ENCODE results near the gene DARS1. TPM values are rescaled to one million over a fixed set of nuclear protein-coding genes. Genes with fewer than 3 reads are reported as not detected.

The DARS1 gene
- total RNA-seq, 6 experiments from 2014 or later, result 19.9 to 49.1 (median 34.8) TPM

DNA sequence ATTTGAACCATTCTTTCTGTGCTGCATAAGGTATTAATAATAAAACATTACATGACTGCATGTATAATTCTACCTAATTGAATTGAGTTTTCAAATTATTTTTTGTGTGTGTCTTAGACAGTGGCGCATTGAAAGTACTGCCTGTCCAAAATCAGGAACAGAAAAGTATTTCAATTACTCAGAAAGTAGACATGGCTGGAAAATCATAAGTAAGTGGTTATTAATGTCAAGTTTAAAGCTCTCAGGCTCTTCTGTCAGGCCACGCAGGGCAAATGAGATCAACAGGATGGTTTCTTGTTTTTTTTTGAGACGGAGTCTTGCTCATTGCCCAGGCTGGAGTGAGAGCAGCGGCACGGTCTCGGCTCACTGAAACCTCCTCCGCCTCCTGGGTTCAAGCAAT is 32.4 kb upstream of the DARS1 start:
- TF ChIP-seq, protein P1, sequence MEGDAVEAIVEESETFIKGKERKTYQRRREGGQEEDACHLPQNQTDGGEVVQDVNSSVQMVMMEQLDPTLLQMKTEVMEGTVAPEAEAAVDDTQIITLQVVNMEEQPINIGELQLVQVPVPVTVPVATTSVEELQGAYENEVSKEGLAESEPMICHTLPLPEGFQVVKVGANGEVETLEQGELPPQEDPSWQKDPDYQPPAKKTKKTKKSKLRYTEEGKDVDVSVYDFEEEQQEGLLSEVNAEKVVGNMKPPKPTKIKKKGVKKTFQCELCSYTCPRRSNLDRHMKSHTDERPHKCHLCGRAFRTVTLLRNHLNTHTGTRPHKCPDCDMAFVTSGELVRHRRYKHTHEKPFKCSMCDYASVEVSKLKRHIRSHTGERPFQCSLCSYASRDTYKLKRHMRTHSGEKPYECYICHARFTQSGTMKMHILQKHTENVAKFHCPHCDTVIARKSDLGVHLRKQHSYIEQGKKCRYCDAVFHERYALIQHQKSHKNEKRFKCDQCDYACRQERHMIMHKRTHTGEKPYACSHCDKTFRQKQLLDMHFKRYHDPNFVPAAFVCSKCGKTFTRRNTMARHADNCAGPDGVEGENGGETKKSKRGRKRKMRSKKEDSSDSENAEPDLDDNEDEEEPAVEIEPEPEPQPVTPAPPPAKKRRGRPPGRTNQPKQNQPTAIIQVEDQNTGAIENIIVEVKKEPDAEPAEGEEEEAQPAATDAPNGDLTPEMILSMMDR (IDR thresholded peaks at IDR 0.05), result no peak
- no peak for TF ChIP-seq POLR2A (IDR thresholded peaks at IDR 0.05)
- Histone ChIP-seq H3K27ac (no peak overlapping the region), H3K4me3 (no peak overlapping the region), H3K27me3 (no peaks in the 10 kb centered on the region), H3K4me1 (no peaks in the 10 kb centered on the region), H3K36me3 (no peaks in the 10 kb centered on the region), H3K9me3 (no peaks in the 10 kb centered on the region)
- intact Hi-C loops (cut with DNase I), result no loop called here
- 77% methylated on average over 6 of the region's 7 CpGs for WGBS (ENCODE audit: insufficient coverage, low coverage, low lambda C conversion rate, missing lambda C conversion rate)
- DNase-seq (no peak), ATAC-seq (no peak)

DNA sequence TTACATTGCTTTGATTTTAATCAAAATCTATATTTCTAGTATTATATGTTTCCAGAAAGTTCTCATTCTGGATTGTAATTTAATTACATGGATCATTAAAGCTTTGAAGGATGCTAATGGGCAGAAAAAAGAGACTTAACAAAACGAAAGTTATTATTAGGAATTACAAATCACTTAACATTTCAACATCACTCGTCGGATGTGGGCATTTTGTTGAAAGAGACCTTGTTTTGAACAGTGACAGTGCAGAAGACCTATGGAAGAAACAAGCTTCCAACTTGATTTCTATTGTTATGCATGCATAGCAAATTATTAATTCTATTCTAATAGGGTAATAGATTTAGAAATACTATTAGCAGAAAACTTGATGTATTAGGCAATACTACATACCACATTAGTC is 31.4 kb upstream of the DARS1 start:
- no peaks in the 10 kb centered on the region for H3K36me3 ChIP-seq
- H3K27ac ChIP-seq, result no peak overlapping the region
- no peak overlapping the region for H3K4me3 ChIP-seq
- no peak for TF ChIP-seq POLR2A (IDR thresholded peaks at IDR 0.05)
- TF ChIP-seq, protein P1 (IDR thresholded peaks at IDR 0.05), result no peak
- no peaks in the 10 kb centered on the region for H3K27me3 ChIP-seq
- 51% methylated on average over 3 of the region's 3 CpGs for WGBS (ENCODE audit: insufficient coverage, low coverage, low lambda C conversion rate, missing lambda C conversion rate)
- DNase-seq (no peak), ATAC-seq (no peak)
- intact Hi-C loops (cut with DNase I), result no loop called here
- H3K4me1 ChIP-seq, result no peaks in the 10 kb centered on the region
- no peaks in the 10 kb centered on the region for H3K9me3 ChIP-seq

DNA sequence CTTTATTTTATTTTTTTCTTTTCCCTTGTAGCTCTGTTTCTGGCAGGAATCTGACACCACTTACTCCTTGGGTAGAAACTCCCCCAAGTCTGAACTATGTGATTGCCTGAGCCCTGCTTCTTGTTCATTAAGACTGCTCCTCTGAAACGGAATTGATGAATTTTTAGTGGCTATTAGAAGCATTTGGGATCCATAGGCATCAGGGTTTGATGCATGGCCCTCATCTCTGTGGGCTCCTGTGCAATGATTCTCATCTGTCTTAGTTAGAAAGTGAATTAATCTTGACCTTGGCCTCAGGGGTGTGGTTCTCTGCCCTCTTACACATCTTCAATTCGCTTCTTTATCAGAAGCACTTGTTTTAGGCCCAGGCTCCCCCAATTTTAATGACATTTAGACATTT is 31.0 kb upstream of the DARS1 start:
- Histone ChIP-seq H3K9me3 (no peaks in the 10 kb centered on the region), H3K27ac (no peak overlapping the region), H3K4me3 (no peak overlapping the region), H3K27me3 (no peaks in the 10 kb centered on the region), H3K4me1 (no peaks in the 10 kb centered on the region), H3K36me3 (no peaks in the 10 kb centered on the region)
- TF ChIP-seq, protein P1 (IDR thresholded peaks at IDR 0.05), result no peak
- TF ChIP-seq POLR2A (IDR thresholded peaks at IDR 0.05), result no peak
- intact Hi-C loops (cut with DNase I), result no loop called here
- 42% methylated on average over 2 of the region's 2 CpGs for WGBS (ENCODE audit: insufficient coverage, low coverage, low lambda C conversion rate, missing lambda C conversion rate)
- ATAC-seq (no peak), DNase-seq (no peak)

DNA sequence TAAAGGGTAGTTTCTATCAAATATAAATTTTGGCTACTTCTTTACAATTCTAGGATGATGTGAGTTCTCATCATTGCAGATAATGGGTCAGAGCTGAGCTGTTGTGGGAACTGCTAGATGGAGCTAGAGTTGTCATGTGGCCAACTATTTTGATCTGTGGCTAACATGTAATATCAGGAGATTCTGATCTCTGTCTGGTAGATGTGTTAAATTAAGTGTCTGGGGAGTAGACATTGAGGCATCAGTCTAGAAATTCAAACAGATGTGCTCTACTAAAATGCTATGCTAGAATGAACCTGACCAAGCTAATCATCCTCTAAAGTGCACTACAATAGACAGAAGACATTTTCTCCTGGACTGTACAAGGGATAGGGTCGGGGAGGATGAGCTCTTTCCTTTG is 30.3 kb upstream of the DARS1 start:
- Histone ChIP-seq H3K36me3 (no peaks in the 10 kb centered on the region), H3K4me3 (no peak overlapping the region), H3K27ac (no peak overlapping the region), H3K4me1 (no peaks in the 10 kb centered on the region), H3K9me3 (no peaks in the 10 kb centered on the region), H3K27me3 (no peaks in the 10 kb centered on the region)
- intact Hi-C loops (cut with DNase I), result no loop called here
- no peak for ATAC-seq
- WGBS (ENCODE audit: insufficient coverage, low coverage, low lambda C conversion rate, missing lambda C conversion rate), result 63% methylated on average over 1 of the region's 1 CpG
- no peak for TF ChIP-seq POLR2A (IDR thresholded peaks at IDR 0.05)
- TF ChIP-seq, protein P1 (IDR thresholded peaks at IDR 0.05), result no peak
- DNase-seq, result no peak

DNA sequence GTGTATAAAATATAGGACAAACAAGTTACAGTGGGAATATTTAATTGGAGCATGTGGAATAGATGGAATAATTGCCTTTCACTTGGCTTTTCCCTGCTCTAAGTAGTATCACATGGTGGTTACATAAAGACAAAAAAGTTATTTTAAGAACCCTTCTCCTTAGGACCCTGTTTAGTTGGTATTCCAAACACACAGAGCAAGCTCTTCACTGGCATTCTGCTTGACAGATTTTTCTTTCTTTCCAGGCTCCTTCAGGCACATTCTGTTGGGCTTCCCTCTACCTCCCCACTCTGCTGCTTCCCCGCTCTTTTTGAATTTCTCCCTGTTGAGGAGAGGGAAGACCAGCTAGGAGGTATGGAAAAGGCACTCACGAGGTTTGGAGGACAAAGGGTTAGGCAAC is 29.0 kb upstream of the DARS1 start:
- DNase-seq (no peak), ATAC-seq (no peak)
- intact Hi-C loops (cut with DNase I), result no loop called here
- TF ChIP-seq POLR2A (IDR thresholded peaks at IDR 0.05), result no peak
- TF ChIP-seq, protein P1 (IDR thresholded peaks at IDR 0.05), result no peak
- Histone ChIP-seq H3K27ac (no peak overlapping the region), H3K36me3 (no peaks in the 10 kb centered on the region), H3K4me3 (no peak overlapping the region), H3K4me1 (no peaks in the 10 kb centered on the region), H3K27me3 (no peaks in the 10 kb centered on the region), H3K9me3 (no peaks in the 10 kb centered on the region)
- 78% methylated on average over 1 of the region's 2 CpGs for WGBS (ENCODE audit: insufficient coverage, low coverage, low lambda C conversion rate, missing lambda C conversion rate)

Data from right lobe of liver (tissue), 6 donors.